Measurements from ENCODE around the gene RIN1. TPM values are rescaled to one million over a fixed set of nuclear protein-coding genes. Genes with fewer than 3 reads are reported as not detected.
"Not testable (repeated sequence)": the region's sequence is repeated elsewhere in the genome, so short reads cannot be mapped to it uniquely, and the experiment has no call there.

RIN1 gene
- 2.2 TPM for total RNA-seq
- long read RNA-seq, partial matches to known transcripts: 3 of 4 reads
- long read RNA-seq, other reads (novel, unspliced or antisense): 0 of 4 reads

GRCh38 chr11:66336234-66337102, at the start of gene RIN1:
Gene RIN1 (minus strand): TSS chr11:66336434. CDS start chr11:66336402, 32 bp downstream.
- intact Hi-C loops (cut with DNase I): no loop called here
- DNase-seq (ENCODE audit: low spot score): peak; percentile 85

GRCh38 chr11:66384316-66384715, 48.1 kb upstream of the RIN1 start:
- DNase-seq (ENCODE audit: low spot score); intact Hi-C loops (cut with DNase I): not testable (repeated sequence)

- intact Hi-C loops (cut with DNase I); DNase-seq (ENCODE audit: low spot score): not testable (repeated sequence)
Observed at GRCh38 chr11:66380264-66380663, 44.0 kb upstream of the RIN1 start.

- intact Hi-C loops (cut with DNase I); DNase-seq (ENCODE audit: low spot score): not testable (repeated sequence)
Observed at GRCh38 chr11:66373690-66374287, 37.6 kb upstream of the RIN1 start.

GRCh38 chr11:66373265-66373664, 37.0 kb upstream of the RIN1 start:
- intact Hi-C loops (cut with DNase I): no loop called here
- DNase-seq (ENCODE audit: low spot score): no peak

GRCh38 chr11:66371627-66372415, 35.6 kb upstream of the RIN1 start, which contains the start of gene SLC29A2:
Gene SLC29A2 (minus strand): TSS chr11:66371760. CDS start chr11:66371591, 169 bp downstream.
- intact Hi-C loops (cut with DNase I): no loop called here
- DNase-seq (ENCODE audit: low spot score): peak; percentile 80

GRCh38 chr11:66369073-66369894, 33.0 kb upstream of the RIN1 start:
- no peak for DNase-seq (ENCODE audit: low spot score)
- intact Hi-C loops (cut with DNase I): loop anchor here (2.0 kb wide), 1 partner anchor 20 kb away; no protein-coding TSS in a partner anchor

GRCh38 chr11:66368484-66368883, 32.2 kb upstream of the RIN1 start:
- intact Hi-C loops (cut with DNase I): loop anchor here (2.0 kb wide), 1 partner anchor 20 kb away; no protein-coding TSS in a partner anchor
- DNase-seq (ENCODE audit: low spot score): no peak

- intact Hi-C loops (cut with DNase I): loop anchor here (2.0 kb wide), 1 partner anchor 19 kb away; no protein-coding TSS in a partner anchor
- DNase-seq (ENCODE audit: low spot score): no peak
Observed at GRCh38 chr11:66367561-66368312, 31.5 kb upstream of the RIN1 start.

- intact Hi-C loops (cut with DNase I): no loop called here
- no peak for DNase-seq (ENCODE audit: low spot score)
Observed at GRCh38 chr11:66366844-66367477, 30.7 kb upstream of the RIN1 start.

GRCh38 chr11:66365711-66366619, 29.7 kb upstream of the RIN1 start:
- intact Hi-C loops (cut with DNase I): no loop called here
- no peak for DNase-seq (ENCODE audit: low spot score)

- DNase-seq (ENCODE audit: low spot score): no peak
- intact Hi-C loops (cut with DNase I): no loop called here
Observed at GRCh38 chr11:66365166-66365565, 28.9 kb upstream of the RIN1 start.

GRCh38 chr11:66363805-66364535, 27.7 kb upstream of the RIN1 start:
- no peak for DNase-seq (ENCODE audit: low spot score)
- intact Hi-C loops (cut with DNase I): no loop called here

GRCh38 chr11:66363187-66363601, 27.0 kb upstream of the RIN1 start:
- intact Hi-C loops (cut with DNase I): no loop called here
- DNase-seq (ENCODE audit: low spot score): no peak

GRCh38 chr11:66362481-66363147, 26.4 kb upstream of the RIN1 start:
- intact Hi-C loops (cut with DNase I): no loop called here
- DNase-seq (ENCODE audit: low spot score): no peak

Data from cardiac septum (tissue), 1 donor.